RPMI7951 (cell line): ENCODE measurements around the gene ZBTB20. TPM values are rescaled to one million over a fixed set of nuclear protein-coding genes. Genes with fewer than 3 reads are reported as not detected.
A peak's percentile ranks its signal among the peaks of the same experiment; 100 is the strongest.
"Not testable (repeated sequence)": the region's sequence is repeated elsewhere in the genome, so short reads cannot be mapped to it uniquely, and the experiment has no call there.

Experiments
- DNase-seq: peaks from one replicate; pipeline ENCODE4 v3.0.0-alpha.2; 2012; ENCODE audit warnings: low read depth
- total RNA-seq: library from RNA; depleted of rRNA; stranded (reverse); fragments of >200 nt; shearing (Covaris generic); gene quantifications from 2 replicates; pipeline ENCODE4 v1.2.3, GENCODE V29; 2014

ZBTB20 gene
- total RNA-seq, 1 experiment from 2014 or later, result 9.0 TPM

DNA sequence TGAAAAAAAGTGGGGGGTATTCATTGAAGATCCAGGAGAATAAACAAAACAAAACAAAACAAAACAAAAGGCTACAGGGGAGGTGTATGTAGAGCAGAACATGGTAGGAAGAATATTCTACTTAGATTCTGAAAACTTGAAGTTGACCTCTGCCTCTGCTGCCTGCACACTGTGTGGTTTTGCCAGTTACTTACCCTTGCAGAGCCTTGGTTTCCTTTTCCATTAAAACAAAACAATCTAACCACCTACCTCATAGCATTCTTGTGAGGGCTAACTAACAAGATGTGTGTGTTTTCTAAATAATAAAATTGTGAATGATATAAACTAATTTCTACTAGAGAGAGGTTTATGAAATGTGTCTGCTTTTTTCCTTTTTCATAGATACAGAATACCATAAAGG lies 430.2 kb downstream of the ZBTB20 start:
- DNase-seq, result no peak

DNA sequence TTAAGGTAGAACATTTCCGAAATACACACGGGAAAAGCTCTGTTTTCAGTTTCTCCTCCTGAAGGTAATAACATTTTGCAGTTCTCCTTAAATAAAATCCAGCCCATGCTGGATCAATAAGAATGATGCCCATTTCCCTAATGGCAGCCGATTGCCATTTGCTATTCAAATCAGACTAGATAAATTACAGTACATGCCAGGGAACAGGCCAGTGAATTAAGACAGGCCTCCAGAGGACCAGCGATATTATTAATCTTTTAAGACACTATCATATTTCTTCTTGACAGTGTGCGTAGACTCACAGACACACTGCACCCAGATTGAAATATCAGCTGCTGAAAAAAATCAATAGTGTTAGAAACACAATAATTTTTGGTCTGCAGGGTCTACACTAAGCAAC lies 431.0 kb downstream of the ZBTB20 start:
- no peak for DNase-seq

GRCh38 chr3:114714957-114715460 lies 432.1 kb downstream of the ZBTB20 start:
- no peak for DNase-seq

DNA sequence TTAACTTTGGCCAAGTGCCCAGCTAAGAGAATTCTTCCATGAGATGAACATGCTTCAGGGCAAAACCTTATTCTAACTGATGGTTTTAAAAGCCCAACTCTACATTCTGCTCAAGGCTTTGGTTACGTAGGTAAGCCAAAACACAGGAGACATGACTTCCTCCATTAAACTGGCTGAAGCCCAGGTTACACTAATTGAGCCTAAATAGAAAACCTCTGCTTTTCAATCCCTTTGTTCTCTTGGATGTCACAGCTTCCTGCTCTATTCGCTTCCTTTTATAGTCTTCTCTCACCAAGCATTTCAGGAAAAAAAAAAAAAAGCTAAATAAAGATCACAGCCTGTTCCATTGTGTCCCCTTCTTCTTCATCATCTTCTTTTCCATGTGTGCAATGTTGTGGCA lies 432.9 kb downstream of the ZBTB20 start:
- peak; percentile 35 for DNase-seq

- DNase-seq, result no peak
Observed at GRCh38 chr3:114712728-114713492, 434.2 kb downstream of the ZBTB20 start.

GRCh38 chr3:114711321-114711886 lies 435.7 kb downstream of the ZBTB20 start:
- DNase-seq, result peak; percentile 3

DNA sequence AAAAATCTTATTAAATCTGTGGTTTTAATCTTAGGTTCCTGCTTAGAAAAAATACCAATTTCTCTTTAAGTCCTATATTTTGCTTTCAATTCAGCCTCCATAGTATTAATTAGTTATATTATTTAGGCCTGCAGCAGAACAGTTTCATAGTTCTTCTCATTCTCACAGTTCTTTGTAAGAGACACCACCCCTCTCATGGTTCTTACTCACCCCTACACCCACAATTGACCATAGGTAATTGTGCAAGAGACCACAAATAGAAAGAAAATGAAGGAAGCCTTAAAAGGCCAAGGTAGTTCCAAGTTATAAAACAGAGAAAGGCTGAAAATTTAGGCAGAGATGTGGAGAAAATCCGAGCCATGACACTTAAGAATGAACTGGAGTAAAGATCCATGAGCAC lies 438.0 kb downstream of the ZBTB20 start:
- DNase-seq, result peak; percentile 26

DNA sequence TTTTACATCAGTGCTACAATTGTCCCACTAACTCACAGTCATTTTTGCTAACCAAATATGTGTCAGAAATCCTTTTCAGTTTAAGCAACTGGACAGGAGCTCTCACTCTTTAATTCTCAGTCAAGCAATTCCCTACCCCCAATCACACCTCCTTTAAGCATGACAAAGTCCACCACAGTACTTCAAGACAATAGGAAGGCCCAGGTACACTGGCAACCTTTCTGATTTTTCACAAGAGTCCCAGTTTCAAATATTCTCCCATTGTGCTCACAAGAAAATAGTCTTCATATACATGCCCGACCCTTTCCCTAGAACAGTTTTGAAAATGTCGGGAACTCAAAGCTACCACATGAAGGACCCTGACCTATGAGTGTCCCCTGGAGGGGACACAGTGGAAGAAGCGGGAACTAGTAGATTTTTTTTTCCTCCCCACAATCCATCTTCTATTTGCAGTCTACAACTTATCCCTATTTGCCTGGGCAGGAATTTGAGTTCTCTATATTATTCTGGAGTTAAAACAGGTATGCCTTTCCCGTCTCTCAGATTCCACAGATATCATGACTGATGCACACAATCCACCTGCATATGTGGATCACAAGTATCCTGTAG lies 439.7 kb downstream of the ZBTB20 start:
- DNase-seq, result no peak

DNA sequence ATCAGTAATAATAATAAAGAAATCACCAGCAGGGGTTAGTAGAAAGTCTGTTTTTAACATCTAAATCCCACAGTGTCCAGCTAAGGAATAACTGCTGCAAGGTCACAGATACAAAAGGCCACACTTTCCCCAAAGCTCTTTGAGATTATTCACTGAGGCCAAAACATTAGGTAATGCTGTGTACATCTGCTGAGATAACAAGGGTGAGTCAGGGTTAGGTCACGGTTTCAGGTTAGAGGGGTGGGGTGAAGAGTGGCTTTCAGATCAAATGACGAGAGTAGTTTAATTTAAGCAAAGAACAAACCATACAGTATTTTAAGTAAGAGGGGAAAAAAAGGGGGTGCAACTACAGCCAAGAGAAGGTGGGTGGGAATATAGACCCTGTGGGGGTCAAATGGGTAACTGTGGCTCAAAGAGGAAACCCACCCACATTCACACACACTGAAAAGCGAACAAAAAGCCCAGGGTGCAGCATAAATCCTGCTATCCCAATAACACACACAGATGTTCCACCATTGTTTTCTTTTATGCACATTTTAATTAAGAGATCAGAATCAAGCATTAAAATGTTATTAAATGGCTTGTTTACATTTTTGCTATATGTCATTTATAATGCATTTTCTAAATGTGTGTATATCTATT lies 440.4 kb downstream of the ZBTB20 start:
- DNase-seq, result peak; percentile 80

GRCh38 chr3:114700637-114701234 lies 446.4 kb downstream of the ZBTB20 start:
- no peak for DNase-seq

DNA sequence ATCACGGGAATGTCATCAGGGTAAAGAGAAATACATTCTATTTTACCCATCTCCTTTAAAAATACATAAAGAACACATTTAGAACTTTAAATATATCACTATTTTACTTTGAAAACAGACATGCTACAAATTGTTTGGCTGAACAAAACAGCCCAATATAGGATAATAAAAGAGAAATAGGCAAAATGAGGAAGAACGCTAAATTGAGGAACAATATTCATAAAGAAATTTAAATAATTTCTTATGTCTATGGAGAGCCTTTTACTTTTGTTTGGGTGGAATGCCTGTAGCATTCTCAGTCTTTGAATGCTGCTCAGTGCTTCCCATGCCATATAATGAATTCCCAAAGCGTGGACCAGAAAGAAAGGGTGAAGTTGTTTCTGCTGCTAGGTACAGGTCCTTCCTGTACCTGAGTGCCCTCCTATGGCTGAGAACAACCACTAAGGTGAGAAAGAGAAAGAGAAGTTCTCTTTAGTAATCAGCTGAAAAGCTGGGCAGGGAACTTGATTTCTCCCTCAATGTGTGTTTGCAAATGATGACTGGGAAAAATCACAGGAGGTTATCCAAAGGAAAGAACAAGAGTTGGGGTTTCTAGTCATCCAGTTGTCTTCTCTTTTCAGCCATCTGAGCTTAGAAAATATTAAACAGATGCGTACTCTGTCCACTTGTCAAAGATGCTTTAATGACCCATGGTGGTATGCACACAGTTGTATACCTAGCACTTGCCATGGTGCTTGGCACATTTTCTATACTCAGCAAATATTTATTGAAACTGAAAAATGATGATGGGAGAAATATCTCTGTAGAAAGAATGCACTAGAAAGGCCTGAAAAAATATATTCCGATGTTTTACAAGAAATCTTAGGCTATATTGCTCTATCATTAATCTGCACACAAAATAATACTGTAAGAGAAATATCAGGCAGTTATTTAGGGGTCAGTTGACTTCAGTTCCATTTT lies 448.7 kb downstream of the ZBTB20 start:
- DNase-seq, result no peak

- no peak for DNase-seq
Observed at GRCh38 chr3:114697401-114697800, 449.7 kb downstream of the ZBTB20 start.

DNA sequence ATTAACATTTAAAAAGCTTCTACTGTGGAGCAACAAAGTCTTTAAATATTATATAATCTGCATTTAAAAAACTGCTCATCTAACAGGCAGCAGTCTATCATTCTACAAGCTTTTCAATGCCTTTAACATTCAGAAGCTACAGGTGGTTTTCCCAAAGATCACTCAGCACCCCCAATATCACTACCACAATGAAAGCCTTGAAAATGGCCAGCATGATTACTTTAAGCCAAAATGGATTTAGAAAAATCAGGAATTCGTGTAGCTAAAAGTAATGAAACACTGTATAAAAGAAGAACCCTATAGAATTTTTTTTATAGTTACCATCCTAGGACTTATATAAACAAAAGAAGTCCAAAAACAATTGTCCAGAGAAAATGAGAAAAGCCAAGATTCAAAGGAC lies 452.8 kb downstream of the ZBTB20 start:
- DNase-seq, result no peak

DNA sequence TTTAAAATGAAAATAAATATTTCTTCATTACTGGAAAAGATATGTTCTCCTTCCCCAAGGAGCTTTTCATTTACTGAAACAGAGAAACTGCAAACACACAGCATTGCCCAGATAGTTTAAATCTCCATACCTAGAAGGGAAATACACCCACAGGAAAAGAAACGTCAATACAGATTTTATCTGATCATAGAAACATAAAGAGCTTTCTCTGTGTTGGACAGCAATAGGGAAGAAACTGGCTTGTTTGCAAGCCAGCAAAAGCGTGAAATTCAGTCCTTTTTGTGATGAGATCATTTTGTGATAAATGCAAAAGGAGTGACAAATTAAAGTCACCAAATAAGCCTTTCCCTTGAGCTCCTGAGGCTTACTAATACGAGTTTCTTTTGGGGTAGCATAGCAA lies 455.2 kb downstream of the ZBTB20 start:
- DNase-seq, result no peak

DNA sequence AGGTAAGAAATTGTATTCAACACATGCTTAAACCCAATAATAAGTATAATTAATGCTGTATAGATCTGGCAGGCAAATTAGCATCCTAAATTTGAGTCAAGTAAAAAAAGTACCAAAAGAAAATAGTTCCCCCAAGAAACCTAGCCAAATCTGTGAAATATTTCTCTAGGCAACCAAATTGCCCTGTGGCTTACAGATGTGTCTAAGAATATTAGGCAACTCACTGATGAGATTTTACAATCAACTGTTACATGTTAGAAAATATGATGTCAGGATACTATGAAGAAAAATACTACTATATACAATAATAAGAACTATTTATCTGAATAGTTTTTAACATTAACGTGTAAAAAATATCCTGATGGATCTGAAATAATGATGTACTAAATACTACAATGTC lies 456.2 kb downstream of the ZBTB20 start:
- DNase-seq, result no peak

DNA sequence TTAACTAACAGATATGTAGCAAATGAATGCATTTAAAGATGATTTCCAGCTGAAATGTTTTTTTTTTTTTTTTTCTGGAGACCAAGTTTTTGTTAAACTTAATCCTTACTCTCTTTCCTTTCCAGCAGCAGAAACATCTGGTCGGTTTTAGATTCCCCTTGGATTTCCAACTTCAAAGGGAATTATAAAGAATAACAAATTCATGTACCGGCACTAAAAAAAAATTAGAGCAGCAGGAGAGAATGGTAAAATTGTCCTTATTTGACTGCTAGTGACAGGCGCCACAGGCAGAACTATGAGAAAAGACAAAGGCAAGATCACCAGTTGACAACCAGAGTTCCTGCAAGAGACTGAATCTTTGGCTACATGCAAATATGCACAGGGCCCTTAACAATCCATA lies 459.9 kb downstream of the ZBTB20 start:
- DNase-seq, result no peak

DNA sequence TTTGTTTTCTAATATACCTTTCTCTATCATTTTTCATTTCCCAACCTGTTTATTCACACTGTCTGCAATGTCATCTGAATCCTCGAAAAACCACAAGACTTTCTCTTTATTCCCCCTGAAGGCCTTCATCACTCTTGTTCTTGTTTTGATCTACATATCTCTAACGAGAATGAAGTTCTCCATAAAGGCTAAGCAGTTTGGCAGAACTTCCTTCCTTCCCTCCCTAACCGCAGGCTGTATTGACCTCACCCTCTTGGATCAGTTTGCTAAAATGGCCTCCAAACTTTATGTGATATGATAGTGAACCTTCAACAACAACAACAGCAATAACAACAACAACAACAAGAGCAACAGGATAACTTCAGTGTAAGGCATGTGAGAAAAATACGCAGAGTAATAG lies 460.5 kb downstream of the ZBTB20 start:
- DNase-seq, result no peak

DNA sequence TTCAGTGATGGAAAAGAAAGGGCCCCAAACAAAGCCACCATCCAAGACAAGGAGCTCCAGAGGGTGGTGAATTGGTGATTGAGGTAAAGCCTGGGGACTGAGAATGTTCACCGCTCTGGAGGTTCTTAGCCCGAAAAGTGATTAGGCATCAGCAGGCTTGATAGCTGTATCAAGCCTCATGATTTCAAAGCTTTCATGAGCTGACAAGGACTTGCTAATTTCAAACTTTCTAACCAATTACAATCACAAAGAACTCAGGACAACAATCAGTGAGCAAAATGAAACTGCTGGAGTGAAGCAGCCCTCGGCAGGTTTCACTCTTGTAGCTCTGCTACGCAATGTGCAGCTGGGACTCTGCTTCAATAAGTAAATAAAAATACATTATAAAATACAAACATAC lies 461.9 kb downstream of the ZBTB20 start:
- no peak for DNase-seq

- no peak for DNase-seq
Observed at GRCh38 chr3:114680299-114680698, 466.8 kb downstream of the ZBTB20 start.

DNA sequence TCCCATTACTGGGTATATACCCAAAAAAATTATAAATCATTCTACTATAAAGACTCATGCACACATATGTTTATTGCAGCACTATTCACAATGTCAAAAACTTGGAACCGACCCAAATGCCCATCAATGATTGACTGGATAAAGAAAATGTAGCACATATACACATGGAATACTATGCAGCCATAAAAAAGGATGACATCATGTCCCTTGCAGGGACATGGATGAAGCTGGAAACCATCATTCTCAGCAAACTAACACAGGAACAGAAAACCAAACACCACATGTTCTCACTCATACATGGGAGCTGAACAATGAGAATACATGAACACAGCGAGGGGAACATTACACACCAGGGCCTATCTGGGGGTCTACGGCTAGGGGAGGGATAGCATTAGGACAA lies 467.3 kb downstream of the ZBTB20 start:
- not testable (repeated sequence) for DNase-seq

DNA sequence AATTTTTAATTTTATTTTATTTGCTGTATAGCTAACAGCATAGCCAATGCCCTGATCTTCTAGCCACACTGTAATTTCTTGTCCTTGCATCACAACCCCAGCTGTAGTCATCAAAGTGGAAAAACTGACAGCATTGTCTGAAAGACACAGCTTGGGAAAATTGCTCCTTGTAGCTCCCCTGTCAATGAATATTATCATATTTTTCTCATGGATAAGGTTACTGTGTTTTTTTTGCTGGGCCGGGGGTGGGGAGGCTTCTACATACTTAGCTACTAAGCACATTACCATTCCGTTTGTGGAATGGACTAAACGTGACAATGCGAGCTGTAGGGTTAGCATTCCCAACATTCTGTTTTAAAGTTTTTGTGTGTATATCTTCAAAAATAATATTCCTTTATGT lies 472.0 kb downstream of the ZBTB20 start:
- no peak for DNase-seq
